T-helper 22 cell (primary cell): ENCODE data around the gene VPS35L.
"Not testable (repeated sequence)": the region's sequence is repeated elsewhere in the genome, so short reads cannot be mapped to it uniquely, and the experiment has no call there.

Experiments
- DNase-seq: peaks from one replicate; pipeline ENCODE4 v3.0.0-alpha.2; 2020; ENCODE audit warnings: low read depth

VPS35L gene

GRCh38 chr16:19655242-19655777 lies 99.8 kb downstream of the VPS35L start:
- DNase-seq: no peak

GRCh38 chr16:19657831-19658230 lies 102.3 kb downstream of the VPS35L start:
- no peak for DNase-seq

GRCh38 chr16:19659554-19659953 lies 104.1 kb downstream of the VPS35L start:
- DNase-seq: no peak

- no peak for DNase-seq
Observed at GRCh38 chr16:19660432-19660831, 104.9 kb downstream of the VPS35L start.

DNA sequence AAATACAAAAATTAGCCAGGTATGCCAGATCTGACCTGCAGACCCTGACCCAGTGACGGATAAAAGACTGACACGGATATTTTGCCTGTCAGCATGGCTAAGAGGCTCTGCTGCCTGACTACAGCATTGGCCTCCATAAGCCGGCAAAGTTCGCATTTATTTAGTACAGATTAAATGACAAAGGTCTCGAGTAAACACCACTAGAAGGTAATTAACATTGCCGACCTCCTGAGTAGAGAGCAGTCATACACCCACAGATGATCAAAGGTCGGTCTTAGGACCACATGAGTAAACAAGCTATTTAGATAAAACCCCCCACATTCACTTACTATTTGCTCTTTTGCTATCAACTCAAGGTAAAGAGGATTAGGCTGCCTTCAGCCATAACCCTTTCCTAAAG lies 106.8 kb downstream of the VPS35L start:
- DNase-seq: no peak

GRCh38 chr16:19664166-19664565 lies 108.7 kb downstream of the VPS35L start:
- no peak for DNase-seq

- DNase-seq: not testable (repeated sequence)
Observed at GRCh38 chr16:19665313-19665712, 109.8 kb downstream of the VPS35L start.

GRCh38 chr16:19666477-19666876 lies 111.0 kb downstream of the VPS35L start:
- no peak for DNase-seq

- DNase-seq: no peak
Observed at GRCh38 chr16:19672378-19672777, 116.9 kb downstream of the VPS35L start.

GRCh38 chr16:19674485-19674884 lies 119.0 kb downstream of the VPS35L start:
- no peak for DNase-seq

GRCh38 chr16:19677402-19677801 lies 121.9 kb downstream of the VPS35L start:
- DNase-seq: no peak

GRCh38 chr16:19678804-19679203 lies 123.3 kb downstream of the VPS35L start:
- no peak for DNase-seq

- not testable (repeated sequence) for DNase-seq
Observed at GRCh38 chr16:19679281-19679680, 123.8 kb downstream of the VPS35L start.

DNA sequence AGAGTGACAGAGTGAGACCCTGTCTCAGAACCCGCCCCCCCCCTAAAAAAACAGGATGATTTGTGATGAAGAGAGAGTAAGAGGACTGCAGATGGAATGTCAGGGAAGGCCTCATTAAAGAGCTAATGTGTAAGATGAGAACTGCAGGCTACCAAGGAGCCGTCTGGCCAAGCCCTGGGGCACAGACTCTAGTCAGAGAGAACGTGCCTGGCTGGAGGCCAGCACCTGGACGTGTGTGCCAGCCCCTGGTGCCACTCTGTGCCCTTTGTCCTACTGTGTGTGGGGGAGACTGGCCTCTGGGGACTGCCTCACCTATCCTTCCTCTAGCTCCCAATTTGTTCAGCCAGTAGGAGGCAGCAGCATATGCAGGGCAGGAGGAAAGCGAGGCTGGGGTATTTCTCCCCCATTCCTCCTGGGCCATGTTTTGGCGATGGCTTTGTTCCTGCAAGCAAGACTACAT lies 125.4 kb downstream of the VPS35L start:
- no peak for DNase-seq

DNA sequence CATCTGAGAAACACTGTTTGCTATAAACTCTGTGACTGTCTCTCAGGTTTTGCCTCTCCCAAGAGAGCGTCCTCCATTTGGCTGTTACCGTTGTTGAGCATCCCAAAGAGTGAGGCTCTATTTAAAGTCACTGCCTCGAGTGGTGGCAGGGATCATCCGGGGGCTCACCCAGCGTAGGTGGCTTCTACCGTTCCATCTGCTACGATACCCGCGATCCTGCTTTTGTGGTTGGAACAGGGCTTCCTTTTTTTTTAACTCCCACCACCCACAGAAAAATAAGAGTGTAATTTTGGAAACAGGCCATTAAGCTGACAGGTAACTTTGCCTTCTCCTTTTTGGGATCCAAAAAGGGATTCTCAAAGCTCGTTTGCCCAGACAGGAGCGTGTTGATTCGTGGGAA lies 126.1 kb downstream of the VPS35L start:
- DNase-seq: no peak

- DNase-seq: no peak
Observed at GRCh38 chr16:19683453-19684236, 128.1 kb downstream of the VPS35L start.

GRCh38 chr16:19685176-19685575 lies 129.7 kb downstream of the VPS35L start:
- no peak for DNase-seq

- no peak for DNase-seq
Observed at GRCh38 chr16:19687279-19687678, 131.8 kb downstream of the VPS35L start.

GRCh38 chr16:19688396-19689024 lies 133.0 kb downstream of the VPS35L start:
- DNase-seq: no peak

DNA sequence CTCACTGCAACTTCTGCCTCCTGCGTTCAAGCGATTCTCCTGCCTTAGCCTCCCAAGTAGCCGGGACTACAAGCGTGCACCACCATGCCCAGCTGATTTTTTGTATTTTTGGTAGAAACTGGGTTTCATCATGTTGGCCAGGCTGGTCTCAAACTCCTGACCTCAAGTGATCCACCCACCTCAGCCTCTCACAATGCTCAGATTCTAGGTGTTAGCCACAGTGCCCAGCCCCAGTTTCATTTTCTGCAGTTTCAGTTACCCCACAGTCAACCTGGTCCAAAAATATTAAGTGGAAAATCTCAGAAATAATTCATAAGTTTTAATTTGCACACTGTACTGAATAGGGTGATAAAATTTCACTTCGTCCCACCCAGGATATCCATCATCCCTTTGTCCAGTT lies 133.8 kb downstream of the VPS35L start:
- no peak for DNase-seq

GRCh38 chr16:19690196-19690595 lies 134.7 kb downstream of the VPS35L start:
- DNase-seq: no peak

DNA sequence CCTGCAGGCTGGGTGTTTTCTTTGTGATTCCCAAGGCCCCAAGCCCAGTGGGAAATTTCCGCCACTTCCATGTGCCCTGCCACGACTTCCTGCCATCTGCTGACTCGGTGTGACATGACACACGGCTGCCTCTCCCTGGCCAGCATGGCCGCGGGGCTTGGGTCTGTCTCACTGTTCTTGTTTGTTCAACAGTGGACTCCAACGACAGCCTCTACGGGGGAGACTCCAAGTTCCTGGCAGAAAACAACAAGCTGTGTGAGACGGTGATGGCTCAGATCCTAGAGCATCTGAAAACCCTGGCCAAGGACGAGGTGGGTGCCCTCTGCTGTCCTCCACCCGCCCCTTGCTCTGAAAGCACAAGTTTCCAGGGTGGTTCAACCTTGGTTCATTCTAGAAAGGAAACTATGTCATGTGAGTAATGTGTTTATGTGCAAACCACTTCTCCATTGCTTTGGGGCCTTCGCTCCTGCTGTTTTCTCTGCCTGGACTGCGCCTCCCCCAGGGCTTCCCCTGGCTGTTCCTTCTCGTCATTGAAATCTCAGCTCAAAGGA lies 135.7 kb downstream of the VPS35L start:
- DNase-seq: no peak

- no peak for DNase-seq
Observed at GRCh38 chr16:19694989-19695388, 139.5 kb downstream of the VPS35L start.
